H1 (cell line): ENCODE results near the gene GTPBP1.

Source experiments
- CEBPB ChIP-seq: IDR thresholded peaks from 2 replicates; pipeline ENCODE4 v1.6.1; 2012; ENCODE audit warnings: low read depth, low read length
- EP300 ChIP-seq, 2 experiments: IDR thresholded peaks; 1 replicate in 1 of 2; 2 replicates in 1 of 2; pipeline ENCODE4 v1.6.1; 2011 to 2012; ENCODE audit warnings: low read depth in 2 of 2, low read length in 2 of 2, mild to moderate bottlenecking in 2 of 2, borderline replicate concordance in 1 of 2, inconsistent platforms in 1 of 2, moderate library complexity in 1 of 2
- EZH2 ChIP-seq: fragments of 200-600 bp; sonication (generic); IDR thresholded peaks from 2 replicates; pipeline ENCODE4 v1.7.1; 2012; ENCODE audit warnings: low read depth, mild to moderate bottlenecking, moderate library complexity, low read length, inconsistent platforms; ENCODE audit not compliant: severe bottlenecking
- FOSL1 ChIP-seq: IDR thresholded peaks from 2 replicates; pipeline ENCODE4 v1.6.1; 2011; ENCODE audit warnings: mild to moderate bottlenecking, low read depth, low read length, moderate library complexity; ENCODE audit not compliant: insufficient read depth
- GTF2F1 ChIP-seq: IDR thresholded peaks from 2 replicates; pipeline ENCODE4 v1.6.1; 2012; ENCODE audit warnings: low read depth, low read length, improper control_type of control experiment, borderline replicate concordance
- HDAC2 ChIP-seq, 2 experiments: fragments of 300-600 bp in 1 of 2; sonication (generic) in 1 of 2; IDR thresholded peaks; 2 replicates each; pipeline ENCODE4 v1.6.1; 2011 to 2012; ENCODE audit warnings: low read depth in 2 of 2, low read length in 2 of 2, mild to moderate bottlenecking in 2 of 2, moderate library complexity in 2 of 2, borderline replicate concordance in 1 of 2, inconsistent platforms in 1 of 2
- KDM5A ChIP-seq: fragments of 200-600 bp; IDR thresholded peaks from 2 replicates; pipeline ENCODE4 v1.7.1; 2012; ENCODE audit warnings: mild to moderate bottlenecking, low read length, inconsistent platforms, mixed read lengths
- RNF2 ChIP-seq: fragments of 200-900, 300-1000 bp; sonication (generic); IDR thresholded peaks from 2 replicates; pipeline ENCODE4 v1.7.1; 2016; ENCODE audit warnings: borderline replicate concordance, low read depth, mild to moderate bottlenecking, antibody characterized with exemption, low read length; ENCODE audit not compliant: poor library complexity, severe bottlenecking; ENCODE audit errors: missing control alignments
- SP1 ChIP-seq: IDR thresholded peaks from 2 replicates; pipeline ENCODE4 v1.6.1; 2011; ENCODE audit warnings: low read depth, low read length
- TF ChIP-seq, protein P1 (sequence below): IDR thresholded peaks from 2 replicates; pipeline ENCODE4 v1.6.1; 2012; ENCODE audit warnings: inconsistent platforms
- TF ChIP-seq, protein P2 (sequence below): IDR thresholded peaks from 2 replicates; pipeline ENCODE4 v1.6.1; 2012; ENCODE audit warnings: low read length, inconsistent platforms
- TF ChIP-seq, protein P3 (sequence below), 3 experiments: IDR thresholded peaks; 1 replicate in 2 of 3; 2 replicates in 1 of 3; pipeline versions ENCODE4 v1.5.1 to v1.6.1; 2011; ENCODE audit warnings: low read length in 3 of 3, mild to moderate bottlenecking in 3 of 3, inconsistent platforms in 2 of 3, low read depth in 1 of 3, moderate library complexity in 1 of 3; ENCODE audit not compliant: insufficient read depth in 1 of 3; ENCODE audit errors: control extremely low read depth in 1 of 3

DNA sequence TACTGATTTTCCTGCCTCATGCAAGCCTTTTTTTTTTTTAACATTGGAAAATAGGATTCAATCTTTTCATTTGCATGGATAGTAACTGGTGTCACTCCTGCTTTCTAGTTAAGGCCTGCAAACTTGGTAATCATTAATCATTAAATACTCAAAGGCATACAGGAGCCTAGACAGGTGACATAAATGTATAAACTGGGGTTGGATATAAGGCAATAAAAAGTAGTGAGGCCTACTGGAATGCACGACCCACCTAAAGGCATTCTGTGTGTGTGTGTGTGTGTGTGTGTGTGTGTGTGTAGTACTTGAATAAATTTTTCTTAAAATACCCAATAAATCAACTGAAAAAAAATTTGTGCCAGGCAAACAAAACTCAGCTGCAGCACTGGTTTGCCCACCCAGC is 16.1 kb upstream of the GTPBP1 start:
- TF ChIP-seq, protein P1, sequence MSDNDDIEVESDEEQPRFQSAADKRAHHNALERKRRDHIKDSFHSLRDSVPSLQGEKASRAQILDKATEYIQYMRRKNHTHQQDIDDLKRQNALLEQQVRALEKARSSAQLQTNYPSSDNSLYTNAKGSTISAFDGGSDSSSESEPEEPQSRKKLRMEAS = no peak
- TF ChIP-seq CEBPB (no peak), KDM5A (no peak), RNF2 (no peak), HDAC2 (IDR thresholded peaks at IDR 0.05; ENCODE audit: borderline replicate concordance in 1 of 2, low read depth in 2 of 2, low read length in 2 of 2) (no peak), EZH2 (no peak), FOSL1 (no peak), EP300 (IDR thresholded peaks at IDR 0.05; ENCODE audit: borderline replicate concordance in 1 of 2, low read depth in 2 of 2, low read length in 2 of 2) (no peak), GTF2F1 (no peak), SP1 (no peak)
- TF ChIP-seq, protein P2, sequence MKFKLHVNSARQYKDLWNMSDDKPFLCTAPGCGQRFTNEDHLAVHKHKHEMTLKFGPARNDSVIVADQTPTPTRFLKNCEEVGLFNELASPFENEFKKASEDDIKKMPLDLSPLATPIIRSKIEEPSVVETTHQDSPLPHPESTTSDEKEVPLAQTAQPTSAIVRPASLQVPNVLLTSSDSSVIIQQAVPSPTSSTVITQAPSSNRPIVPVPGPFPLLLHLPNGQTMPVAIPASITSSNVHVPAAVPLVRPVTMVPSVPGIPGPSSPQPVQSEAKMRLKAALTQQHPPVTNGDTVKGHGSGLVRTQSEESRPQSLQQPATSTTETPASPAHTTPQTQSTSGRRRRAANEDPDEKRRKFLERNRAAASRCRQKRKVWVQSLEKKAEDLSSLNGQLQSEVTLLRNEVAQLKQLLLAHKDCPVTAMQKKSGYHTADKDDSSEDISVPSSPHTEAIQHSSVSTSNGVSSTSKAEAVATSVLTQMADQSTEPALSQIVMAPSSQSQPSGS = no peak
- TF ChIP-seq, protein P3, sequence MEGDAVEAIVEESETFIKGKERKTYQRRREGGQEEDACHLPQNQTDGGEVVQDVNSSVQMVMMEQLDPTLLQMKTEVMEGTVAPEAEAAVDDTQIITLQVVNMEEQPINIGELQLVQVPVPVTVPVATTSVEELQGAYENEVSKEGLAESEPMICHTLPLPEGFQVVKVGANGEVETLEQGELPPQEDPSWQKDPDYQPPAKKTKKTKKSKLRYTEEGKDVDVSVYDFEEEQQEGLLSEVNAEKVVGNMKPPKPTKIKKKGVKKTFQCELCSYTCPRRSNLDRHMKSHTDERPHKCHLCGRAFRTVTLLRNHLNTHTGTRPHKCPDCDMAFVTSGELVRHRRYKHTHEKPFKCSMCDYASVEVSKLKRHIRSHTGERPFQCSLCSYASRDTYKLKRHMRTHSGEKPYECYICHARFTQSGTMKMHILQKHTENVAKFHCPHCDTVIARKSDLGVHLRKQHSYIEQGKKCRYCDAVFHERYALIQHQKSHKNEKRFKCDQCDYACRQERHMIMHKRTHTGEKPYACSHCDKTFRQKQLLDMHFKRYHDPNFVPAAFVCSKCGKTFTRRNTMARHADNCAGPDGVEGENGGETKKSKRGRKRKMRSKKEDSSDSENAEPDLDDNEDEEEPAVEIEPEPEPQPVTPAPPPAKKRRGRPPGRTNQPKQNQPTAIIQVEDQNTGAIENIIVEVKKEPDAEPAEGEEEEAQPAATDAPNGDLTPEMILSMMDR (IDR thresholded peaks at IDR 0.05; ENCODE audit: control extremely low read depth in 1 of 3, insufficient read depth in 1 of 3, low read depth in 1 of 3, low read length in 3 of 3) = no peak
